DND-41 (cell line): ENCODE measurements around the gene RNASE12.

Experiments
- EZH2 ChIP-seq: IDR thresholded peaks from 3 replicates; pipeline ENCODE4 v1.6.1; 2012; ENCODE audit warnings: borderline replicate concordance, low read depth, mild to moderate bottlenecking, moderate library complexity, low read length, inconsistent platforms; ENCODE audit not compliant: severe bottlenecking
- TF ChIP-seq, protein P1 (sequence below): IDR thresholded peaks from 2 replicates; pipeline ENCODE4 v1.5.1; 2012; ENCODE audit warnings: borderline replicate concordance, low read length, moderate library complexity, mild to moderate bottlenecking; ENCODE audit not compliant: poor library complexity, severe bottlenecking; ENCODE audit errors: extremely low read depth

GRCh38 chr14:20551606-20552005 is 39.6 kb downstream of the RNASE12 start:
- TF ChIP-seq, protein P1, sequence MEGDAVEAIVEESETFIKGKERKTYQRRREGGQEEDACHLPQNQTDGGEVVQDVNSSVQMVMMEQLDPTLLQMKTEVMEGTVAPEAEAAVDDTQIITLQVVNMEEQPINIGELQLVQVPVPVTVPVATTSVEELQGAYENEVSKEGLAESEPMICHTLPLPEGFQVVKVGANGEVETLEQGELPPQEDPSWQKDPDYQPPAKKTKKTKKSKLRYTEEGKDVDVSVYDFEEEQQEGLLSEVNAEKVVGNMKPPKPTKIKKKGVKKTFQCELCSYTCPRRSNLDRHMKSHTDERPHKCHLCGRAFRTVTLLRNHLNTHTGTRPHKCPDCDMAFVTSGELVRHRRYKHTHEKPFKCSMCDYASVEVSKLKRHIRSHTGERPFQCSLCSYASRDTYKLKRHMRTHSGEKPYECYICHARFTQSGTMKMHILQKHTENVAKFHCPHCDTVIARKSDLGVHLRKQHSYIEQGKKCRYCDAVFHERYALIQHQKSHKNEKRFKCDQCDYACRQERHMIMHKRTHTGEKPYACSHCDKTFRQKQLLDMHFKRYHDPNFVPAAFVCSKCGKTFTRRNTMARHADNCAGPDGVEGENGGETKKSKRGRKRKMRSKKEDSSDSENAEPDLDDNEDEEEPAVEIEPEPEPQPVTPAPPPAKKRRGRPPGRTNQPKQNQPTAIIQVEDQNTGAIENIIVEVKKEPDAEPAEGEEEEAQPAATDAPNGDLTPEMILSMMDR: no peak
- no peak for TF ChIP-seq EZH2
